GM19455 (cell line): ENCODE measurements around the gene ZSWIM8.
"Not testable (repeated sequence)": the region's sequence is repeated elsewhere in the genome, so short reads cannot be mapped to it uniquely, and the experiment has no call there.

Source experiments
- ATAC-seq: cut with Tn5 transposase; IDR thresholded peaks from one replicate; pipeline ENCODE4 v1.9.1; 2021; ENCODE audit not compliant: unreplicated experiment

The ZSWIM8 gene

DNA sequence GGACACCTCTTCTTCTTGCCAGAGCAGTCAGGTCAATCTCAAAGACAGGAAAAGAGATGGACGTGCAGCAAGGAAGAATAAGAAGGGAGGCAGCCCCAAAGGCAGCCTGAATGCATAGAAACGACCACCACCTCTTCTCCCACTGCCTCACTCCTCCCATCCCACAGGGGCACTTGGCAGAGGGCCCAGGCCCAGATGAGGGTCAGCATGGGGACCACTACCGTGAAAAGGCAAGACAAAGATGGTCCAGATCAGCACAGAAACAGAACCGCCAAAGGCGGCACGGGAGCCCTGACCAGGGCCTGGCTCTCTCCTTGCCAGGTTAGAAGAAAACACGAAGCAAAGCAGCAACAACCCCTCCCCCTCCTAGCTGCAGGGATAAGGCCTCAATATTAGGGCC, 27.9 kb downstream of the ZSWIM8 start:
- ATAC-seq: no peak

- ATAC-seq: no peak
Observed at GRCh38 chr10:73814276-73814895, 29.0 kb downstream of the ZSWIM8 start.

DNA sequence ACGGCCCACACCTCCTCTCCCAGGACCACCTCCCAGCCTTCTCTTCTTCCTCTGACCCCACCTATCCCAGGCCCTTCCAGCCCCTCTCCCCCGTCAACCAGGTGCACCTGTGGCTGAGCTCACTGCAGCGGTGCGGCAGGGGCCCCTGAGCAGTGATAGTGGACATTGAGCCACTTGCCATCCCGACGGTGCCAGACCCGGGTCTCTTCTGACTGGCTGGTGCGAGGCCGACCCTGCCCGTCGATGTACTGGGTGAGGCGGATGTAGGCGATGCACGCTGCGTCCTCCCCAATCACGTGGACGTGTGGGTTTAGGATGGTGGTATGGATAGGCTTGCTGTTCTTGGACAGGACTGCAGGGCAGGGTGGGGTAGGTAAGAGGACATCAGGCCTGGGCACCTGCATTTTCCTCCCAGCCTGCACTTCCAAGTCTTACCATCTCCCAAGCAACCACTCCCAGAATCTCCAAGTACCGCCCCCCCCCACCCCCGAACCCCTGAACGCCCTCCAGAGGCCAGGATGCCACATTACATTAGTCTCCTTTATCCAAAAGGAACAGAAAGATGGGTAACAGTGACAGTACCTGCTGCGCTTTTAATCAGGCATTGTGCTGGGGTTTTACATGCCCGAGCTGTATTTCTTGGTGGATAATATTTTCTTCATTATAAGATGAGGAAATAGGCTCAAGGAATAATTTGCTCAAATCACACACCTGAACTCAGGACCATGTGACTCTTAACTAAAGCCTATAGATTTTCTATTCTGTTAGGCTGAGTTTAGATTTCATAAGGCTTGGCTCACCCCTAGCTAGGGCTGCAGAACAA, 29.7 kb downstream of the ZSWIM8 start:
- no peak for ATAC-seq

GRCh38 chr10:73815719-73816030, 30.3 kb downstream of the ZSWIM8 start:
- no peak for ATAC-seq

- ATAC-seq: no peak
Observed at GRCh38 chr10:73816917-73817729, 31.7 kb downstream of the ZSWIM8 start.

DNA sequence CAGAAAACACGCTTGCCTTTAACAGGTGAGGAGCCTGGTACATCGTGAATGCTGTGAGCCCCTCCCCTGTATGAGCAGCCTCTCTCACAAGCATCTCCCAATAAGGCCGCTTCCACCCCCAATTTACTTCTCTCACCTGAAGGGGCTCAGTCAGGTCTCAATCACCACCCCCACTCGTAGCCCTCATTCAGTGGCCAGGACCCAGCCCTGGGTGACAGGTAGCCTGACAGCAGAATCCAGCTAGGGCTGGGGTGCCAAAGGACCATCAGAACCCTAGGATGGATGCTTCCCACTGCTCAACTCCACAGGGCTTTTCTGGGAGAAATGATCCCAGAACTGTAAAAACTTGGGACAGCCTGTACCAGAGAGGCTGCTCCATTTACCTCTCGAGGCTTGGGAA, 32.4 kb downstream of the ZSWIM8 start:
- no peak for ATAC-seq

DNA sequence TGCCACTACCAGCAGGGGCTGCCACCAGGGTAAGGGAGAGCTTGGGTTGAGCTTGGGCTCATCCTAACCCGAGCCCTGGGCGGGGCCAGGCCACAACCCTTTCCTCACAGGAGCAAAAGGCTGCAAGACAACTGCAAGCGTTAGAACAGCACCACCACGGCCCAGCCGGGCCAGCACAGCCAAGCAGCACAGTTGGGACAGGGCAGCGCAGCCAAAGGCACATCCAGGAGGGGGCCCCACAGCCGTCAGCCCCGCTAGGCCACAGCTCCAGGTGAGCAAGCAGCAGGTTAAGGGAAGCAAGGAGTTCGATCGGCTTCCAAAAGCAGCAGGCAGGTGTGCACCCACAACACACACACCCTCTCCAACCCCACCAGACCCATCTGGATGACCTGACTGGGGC, 33.0 kb downstream of the ZSWIM8 start:
- no peak for ATAC-seq

- no peak for ATAC-seq
Observed at GRCh38 chr10:73819081-73819480, 33.7 kb downstream of the ZSWIM8 start.

GRCh38 chr10:73819513-73820093, 34.2 kb downstream of the ZSWIM8 start:
- ATAC-seq: no peak

GRCh38 chr10:73823391-73823790, 38.0 kb downstream of the ZSWIM8 start:
- ATAC-seq: no peak

DNA sequence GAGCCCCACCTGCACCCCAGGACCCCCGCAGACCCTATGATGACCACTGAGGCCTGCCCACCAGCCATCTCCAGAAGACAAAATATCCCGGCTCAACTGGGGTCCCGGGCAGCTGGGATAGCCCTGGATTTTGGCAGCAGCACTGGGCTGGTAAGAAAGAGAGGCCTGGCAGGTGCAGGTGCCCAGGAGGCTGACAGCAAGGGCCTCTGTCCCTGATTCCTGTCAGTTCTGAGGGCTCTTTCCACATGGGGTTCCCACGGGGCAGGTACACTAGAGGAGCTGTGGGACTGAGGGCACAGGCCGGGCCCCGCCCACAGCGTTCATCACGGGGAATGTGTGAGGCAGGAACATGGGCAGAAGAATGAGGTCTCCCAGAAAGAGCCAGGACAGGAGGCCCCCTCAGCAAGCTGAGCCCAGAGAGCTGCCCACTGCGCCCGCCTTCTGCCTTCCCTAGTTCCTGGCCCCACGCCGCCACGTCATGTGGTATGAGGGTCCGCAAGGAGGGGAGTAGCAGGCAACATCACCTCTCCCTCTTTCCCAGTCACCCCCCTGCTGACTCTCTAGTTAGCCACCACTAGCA, 38.8 kb downstream of the ZSWIM8 start:
- ATAC-seq: no peak

DNA sequence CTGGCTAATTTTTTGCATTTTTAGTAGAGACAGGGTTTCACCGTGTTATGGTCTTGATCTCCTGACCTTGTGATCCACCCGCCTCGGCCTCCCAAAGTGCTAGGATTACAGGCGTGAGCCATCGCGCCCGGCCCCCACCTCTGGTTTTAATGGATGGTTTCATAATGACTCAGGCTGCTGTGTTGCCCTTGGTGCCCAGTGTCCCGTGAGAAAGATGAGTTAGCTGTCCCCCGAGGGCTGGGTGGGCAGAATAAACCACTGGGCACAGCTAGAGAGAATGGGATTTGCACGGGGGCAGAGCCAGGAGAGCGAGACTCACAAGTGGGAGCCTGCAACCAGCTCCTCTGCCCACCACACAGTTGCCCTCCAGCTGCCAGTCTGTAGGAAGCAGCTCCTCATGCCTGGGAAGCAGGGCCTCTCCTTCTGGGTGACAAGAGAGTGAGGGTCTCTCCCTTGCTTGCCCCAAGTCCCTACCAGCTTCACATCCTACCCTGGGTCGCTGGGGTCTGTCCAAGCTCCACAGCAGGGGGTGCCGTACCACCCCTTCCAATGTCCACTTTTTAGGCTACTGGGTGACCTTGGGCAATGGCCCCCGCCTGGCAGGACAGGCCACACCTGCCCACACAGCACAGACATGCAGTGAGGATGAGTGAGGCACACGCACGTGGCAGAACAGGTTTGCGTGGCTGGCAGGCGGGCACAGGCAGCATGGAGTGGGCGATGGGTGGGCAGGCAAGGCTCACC, 42.1 kb downstream of the ZSWIM8 start:
- ATAC-seq: no peak

- ATAC-seq: no peak
Observed at GRCh38 chr10:73828161-73828560, 42.8 kb downstream of the ZSWIM8 start.

DNA sequence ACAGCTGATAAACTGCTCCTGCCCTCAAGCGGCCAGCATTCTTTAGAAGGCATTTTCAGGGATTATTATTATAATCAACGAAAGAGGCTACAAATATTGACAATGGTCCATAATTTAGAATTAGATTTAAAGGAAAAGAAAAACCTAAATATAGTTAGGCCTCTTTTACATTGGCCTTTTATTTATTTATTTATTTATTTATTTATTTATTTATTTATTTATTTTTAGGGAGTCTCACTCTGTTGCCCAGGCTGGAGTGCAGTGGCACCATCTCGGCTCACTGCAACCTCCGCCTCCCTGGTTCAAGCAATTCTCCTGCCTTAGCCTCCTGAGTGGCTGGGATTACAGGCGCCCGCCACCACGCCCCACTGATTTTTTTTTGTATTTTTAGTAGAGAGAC, 43.7 kb downstream of the ZSWIM8 start:
- not testable (repeated sequence) for ATAC-seq

GRCh38 chr10:73836427-73836980, 51.1 kb downstream of the ZSWIM8 start:
- no peak for ATAC-seq

DNA sequence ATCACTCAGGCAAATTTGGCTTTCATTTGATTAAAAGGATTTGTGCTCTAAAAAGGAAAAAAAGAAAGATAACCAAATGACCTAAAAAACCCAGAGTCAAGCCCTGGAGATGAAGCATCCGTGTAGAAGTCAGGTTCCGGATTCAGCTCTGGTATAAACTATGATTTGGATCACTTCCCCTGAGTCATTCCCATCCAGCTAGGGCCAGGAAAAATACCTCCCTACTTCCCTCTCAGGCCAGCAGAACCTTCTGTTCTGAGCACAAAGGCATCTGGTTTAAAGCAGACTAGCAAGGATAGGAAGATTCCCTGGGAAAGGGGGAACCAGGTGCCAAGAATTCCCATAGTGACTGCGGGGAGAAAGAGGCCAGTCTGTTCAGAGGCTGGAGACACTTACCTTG, 51.7 kb downstream of the ZSWIM8 start:
- ATAC-seq: no peak

DNA sequence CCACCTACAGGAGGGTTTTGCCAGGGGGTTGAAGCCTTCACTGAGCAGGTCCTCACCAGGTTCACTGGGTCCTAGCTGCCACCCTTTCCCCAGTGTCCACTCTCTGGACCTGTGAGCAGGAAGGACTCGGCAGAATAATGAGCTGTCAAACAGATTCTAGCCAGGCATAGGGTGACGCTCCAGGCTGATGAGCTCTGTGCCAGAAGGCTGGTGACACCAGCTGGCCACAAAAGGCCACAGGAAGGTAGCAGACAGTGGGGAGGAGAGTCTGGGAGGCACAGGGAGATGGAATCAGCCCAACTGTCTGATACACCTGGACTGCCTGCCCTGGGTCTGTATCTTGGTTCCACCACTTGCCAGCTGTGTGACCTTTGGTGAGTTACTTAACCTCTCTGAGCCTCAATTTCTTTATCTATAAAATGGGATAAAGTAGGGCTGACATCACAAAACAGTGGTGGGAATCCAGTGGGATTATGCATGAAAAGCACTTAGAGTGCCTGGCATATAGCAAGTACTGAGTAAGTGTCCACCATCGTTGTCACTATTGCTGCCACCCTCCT, 52.7 kb downstream of the ZSWIM8 start:
- ATAC-seq: no peak

DNA sequence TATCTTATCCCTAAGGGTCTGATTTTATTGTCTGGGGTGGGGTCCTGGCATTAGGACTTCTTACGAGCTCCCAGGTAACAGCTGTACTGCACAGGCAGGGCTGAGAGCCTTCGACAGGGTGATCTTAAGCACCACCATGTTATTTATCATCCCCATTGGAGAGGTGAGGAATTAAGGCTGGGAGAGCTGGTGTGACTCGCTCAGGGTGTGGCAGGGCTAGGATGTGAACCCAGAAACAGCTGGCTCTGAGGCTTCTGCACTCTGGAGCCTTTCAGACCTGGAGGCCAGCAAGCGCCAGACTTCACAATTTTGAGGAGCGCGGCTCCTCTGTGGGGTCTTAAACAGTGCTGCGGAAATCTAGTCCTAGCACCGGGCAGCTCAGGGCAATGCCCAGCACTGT, 53.4 kb downstream of the ZSWIM8 start:
- no peak for ATAC-seq

GRCh38 chr10:73839276-73839966, 54.0 kb downstream of the ZSWIM8 start:
- no peak for ATAC-seq
